Measurements from ENCODE around the gene RFLNA.
"Not testable (repeated sequence)": the region's sequence is repeated elsewhere in the genome, so short reads cannot be mapped to it uniquely, and the experiment has no call there.

Gene RFLNA

GRCh38 chr12:124319368-124320050 lies 24.6 kb downstream of the RFLNA start:
- DNase-seq = no peak

GRCh38 chr12:124321040-124321481 lies 26.2 kb downstream of the RFLNA start:
- peak in 49 of 51 donors; percentile 4 to 87 (median 49) for DNase-seq

- no peak for DNase-seq
These were observed 26.8 kb downstream of the RFLNA start for GRCh38 chr12:124321556-124322270.

- DNase-seq = no peak
These were observed 27.5 kb downstream of the RFLNA start for GRCh38 chr12:124322271-124322998.

GRCh38 chr12:124322999-124323328 lies 28.1 kb downstream of the RFLNA start:
- not testable (repeated sequence) for DNase-seq

GRCh38 chr12:124323771-124324530 lies 29.1 kb downstream of the RFLNA start:
- no peak for DNase-seq

- no peak for DNase-seq
These were observed 30.2 kb downstream of the RFLNA start for GRCh38 chr12:124324803-124325705.

- DNase-seq = no peak
These were observed 31.2 kb downstream of the RFLNA start for GRCh38 chr12:124326104-124326503.

GRCh38 chr12:124326871-124327270 lies 32.0 kb downstream of the RFLNA start:
- no peak for DNase-seq

GRCh38 chr12:124327362-124328043 lies 32.6 kb downstream of the RFLNA start:
- DNase-seq = no peak

- DNase-seq = peak in 5 of 51 donors; percentile 4 to 24 (median 11)
These were observed 33.2 kb downstream of the RFLNA start for GRCh38 chr12:124328116-124328515.

GRCh38 chr12:124328636-124329035 lies 33.7 kb downstream of the RFLNA start:
- DNase-seq = no peak

- DNase-seq = no peak
These were observed 37.3 kb downstream of the RFLNA start for GRCh38 chr12:124332058-124332672.

- no peak for DNase-seq
These were observed 38.0 kb downstream of the RFLNA start for GRCh38 chr12:124332900-124333299.

- DNase-seq = no peak
These were observed 38.8 kb downstream of the RFLNA start for GRCh38 chr12:124333724-124334123.

- no peak for DNase-seq
These were observed 39.4 kb downstream of the RFLNA start for GRCh38 chr12:124334266-124334665.

- DNase-seq = no peak
These were observed 40.1 kb downstream of the RFLNA start for GRCh38 chr12:124334976-124335375.

- no peak for DNase-seq
These were observed 40.7 kb downstream of the RFLNA start for GRCh38 chr12:124335426-124336183.

- no peak for DNase-seq
These were observed 41.2 kb downstream of the RFLNA start for GRCh38 chr12:124336184-124336437.
